Lower lobe of right lung (tissue), 2 donors: Measurements from ENCODE around the gene CRACR2A. TPM values are rescaled to one million over a fixed set of nuclear protein-coding genes. Genes with fewer than 3 reads are reported as not detected.

ENCODE experiments used
- ATAC-seq, 2 donors: fragments of 200-7000 bp; cut with Tn5 transposase; one replicate each; pipeline ENCODE4 v1.9.1; 2020 to 2022; ENCODE audit warnings: mild to moderate bottlenecking in 2 of 2, moderate library complexity in 2 of 2
- DNase-seq: peaks from one replicate; pipeline ENCODE4 v3.0.0-alpha.2; 2020
- H3K27ac ChIP-seq: fragments of 200-600 bp; one replicate; pipeline ENCODE4 v1.8.0; 2022
- H3K27me3 ChIP-seq: fragments of 200-600 bp; one replicate; pipeline ENCODE4 v1.8.0; 2022; ENCODE audit warnings: low read depth
- H3K36me3 ChIP-seq: fragments of 200-600 bp; one replicate; pipeline ENCODE4 v1.8.0; 2022; ENCODE audit warnings: mild to moderate bottlenecking
- H3K4me1 ChIP-seq: fragments of 200-600 bp; one replicate; pipeline ENCODE4 v1.8.0; 2022
- H3K4me3 ChIP-seq: fragments of 200-600 bp; one replicate; pipeline ENCODE4 v1.8.0; 2022; ENCODE audit warnings: mild to moderate bottlenecking
- H3K9me3 ChIP-seq: fragments of 200-600 bp; one replicate; pipeline ENCODE4 v1.8.0; 2022
- CTCF ChIP-seq: fragments of 200-600 bp; IDR thresholded peaks from one replicate; pipeline ENCODE4 v1.8.0; 2022; ENCODE audit warnings: antibody characterized with exemption, mild to moderate bottlenecking
- intact Hi-C: fragments of 100-400 bp; cut with DNase I; formaldehyde crosslinking; loops from one replicate; pipeline ENCODE4 v1.11.0; 2022
- total RNA-seq: library from RNA; stranded (reverse); fragmentation: NEBNext Ultra II Directional; extraction: Animal tissue kit (Norgen Biotek cat#: 25700); gene quantifications from one replicate; pipeline ENCODE4 v1.2.1, GENCODE V29; 2021
- donor health status: DM: no; HTN: yes; CAD: no; lungs with severe emphysema.

Gene CRACR2A
- total RNA-seq, 1 donor from 2014 or later = 7.9 TPM

DNA sequence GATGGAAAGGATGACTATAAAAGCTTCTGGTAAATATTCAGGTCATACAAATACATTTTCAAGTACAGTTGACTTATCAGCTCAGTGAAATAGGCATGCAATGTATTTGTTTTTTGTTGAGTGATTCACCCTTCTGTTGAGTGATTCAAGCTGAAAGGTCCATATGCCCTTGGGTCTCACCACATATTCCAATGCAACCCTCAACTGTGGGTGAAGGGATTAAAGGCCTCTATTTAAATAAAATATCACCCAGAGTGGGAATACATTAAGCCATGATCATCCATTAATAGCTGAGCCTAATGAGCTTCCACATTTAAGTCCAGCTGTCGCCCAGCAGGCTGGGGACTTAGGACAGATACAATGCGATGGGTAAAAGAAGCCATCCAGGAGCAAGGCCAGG lies 120.2 kb downstream of the CRACR2A start:
- no peaks in the 10 kb centered on the region for H3K27me3 ChIP-seq
- H3K27ac ChIP-seq = no peak overlapping the region
- no peak overlapping the region for H3K4me3 ChIP-seq
- ATAC-seq = no peak
- H3K9me3 ChIP-seq = no peaks in the 10 kb centered on the region
- intact Hi-C loops = no loop called here
- H3K4me1 ChIP-seq = no peaks in the 10 kb centered on the region
- no peak for DNase-seq
- no peak for TF ChIP-seq CTCF
- no peaks in the 10 kb centered on the region for H3K36me3 ChIP-seq

DNA sequence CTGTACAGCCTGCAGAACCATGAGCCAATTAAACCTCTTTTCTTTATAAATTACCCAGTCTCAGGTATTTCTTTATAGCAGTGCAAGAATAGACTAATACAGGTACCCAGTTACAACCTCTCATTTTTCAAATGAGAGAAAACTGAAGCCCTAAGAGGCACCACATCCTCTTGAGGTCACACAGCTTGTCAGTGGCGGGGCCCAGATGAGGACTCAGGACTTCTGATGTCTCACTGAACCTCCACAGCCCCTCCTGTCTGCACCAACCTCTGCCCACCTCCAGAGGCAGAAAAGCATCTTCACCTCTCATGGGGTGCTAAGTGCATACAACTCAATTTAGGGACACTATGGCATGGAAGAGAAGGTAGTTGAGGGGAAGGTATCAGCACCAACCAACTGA lies 120.7 kb downstream of the CRACR2A start:
- H3K4me3 ChIP-seq = no peak overlapping the region
- intact Hi-C loops = no loop called here
- DNase-seq (no peak), ATAC-seq (no peak)
- no peaks in the 10 kb centered on the region for H3K9me3 ChIP-seq
- no peak overlapping the region for H3K27ac ChIP-seq
- no peaks in the 10 kb centered on the region for H3K27me3 ChIP-seq
- no peak for TF ChIP-seq CTCF
- no peaks in the 10 kb centered on the region for H3K36me3 ChIP-seq
- H3K4me1 ChIP-seq = no peaks in the 10 kb centered on the region

GRCh38 chr12:3631759-3632158 lies 121.2 kb downstream of the CRACR2A start:
- no peak for TF ChIP-seq CTCF
- DNase-seq (no peak), ATAC-seq (no peak)
- no peak overlapping the region for H3K4me3 ChIP-seq
- H3K4me1 ChIP-seq = no peaks in the 10 kb centered on the region
- H3K27me3 ChIP-seq = no peaks in the 10 kb centered on the region
- H3K36me3 ChIP-seq = no peaks in the 10 kb centered on the region
- intact Hi-C loops = no loop called here
- no peak overlapping the region for H3K27ac ChIP-seq
- H3K9me3 ChIP-seq = no peaks in the 10 kb centered on the region

GRCh38 chr12:3631272-3631637 lies 121.7 kb downstream of the CRACR2A start:
- TF ChIP-seq CTCF = no peak
- no peak for DNase-seq
- intact Hi-C loops = no loop called here
- H3K4me3 ChIP-seq = no peak overlapping the region
- no peak overlapping the region for H3K27ac ChIP-seq
- ATAC-seq = no peak
- no peaks in the 10 kb centered on the region for H3K4me1 ChIP-seq
- no peaks in the 10 kb centered on the region for H3K9me3 ChIP-seq
- no peaks in the 10 kb centered on the region for H3K36me3 ChIP-seq
- no peaks in the 10 kb centered on the region for H3K27me3 ChIP-seq

- ATAC-seq (no peak), DNase-seq (no peak)
- no peak for TF ChIP-seq CTCF
- H3K4me3 ChIP-seq = no peak overlapping the region
- H3K27ac ChIP-seq = no peak overlapping the region
- H3K9me3 ChIP-seq = no peaks in the 10 kb centered on the region
- intact Hi-C loops = no loop called here
- H3K4me1 ChIP-seq = no peaks in the 10 kb centered on the region
- no peaks in the 10 kb centered on the region for H3K27me3 ChIP-seq
- no peaks in the 10 kb centered on the region for H3K36me3 ChIP-seq
Measured at GRCh38 chr12:3630621-3631271, 122.2 kb downstream of the CRACR2A start.
